Prostate gland (tissue), 2 donors: Measurements from ENCODE around the gene ITK. TPM values are rescaled to one million over a fixed set of nuclear protein-coding genes. Genes with fewer than 3 reads are reported as not detected.

Experiments
- DNase-seq: peaks from one replicate; pipeline ENCODE4 v3.0.0-alpha.2; 2019; ENCODE audit warnings: low spot score
- H3K27ac ChIP-seq, 2 donors: fragments of 200-600 bp; sonication (generic); 2 replicates each; pipeline ENCODE4 v1.5.1; 2017 to 2019
- H3K27me3 ChIP-seq: fragments of 200-600 bp; sonication (generic); replicated peaks from 2 replicates; pipeline ENCODE4 v1.5.1; 2019; ENCODE audit not compliant: insufficient read depth
- H3K36me3 ChIP-seq, 2 donors: fragments of 200-600 bp; sonication (generic); 1 replicate in 1 of 2; 2 replicates in 1 of 2; pipeline versions ENCODE4 v1.5.1 to v1.8.1; 2017 to 2019
- H3K4me1 ChIP-seq: fragments of 200-600 bp; sonication (generic); replicated peaks from 2 replicates; pipeline ENCODE4 v1.5.1; 2019
- H3K4me3 ChIP-seq, 2 donors: fragments of 200-600 bp; sonication (generic); 2 replicates each; pipeline ENCODE4 v1.5.1; 2017 to 2019
- H3K9me3 ChIP-seq: fragments of 200-600 bp; sonication (generic); 2 replicates; pipeline ENCODE4 v1.5.1; 2017
- POLR2A ChIP-seq: fragments of 450-650 bp; IDR thresholded peaks from one replicate; pipeline ENCODE4 v1.6.1; 2016; ENCODE audit warnings: antibody characterized with exemption, mild to moderate bottlenecking
- POLR2AphosphoS5 ChIP-seq: sonication (generic); formaldehyde crosslinking; IDR thresholded peaks from one replicate; pipeline ENCODE4 v1.6.1; 2017; ENCODE audit warnings: antibody characterized with exemption
- WGBS: methylation state at CpG from one replicate; pipeline ENCODE4 v1.1.5; 2018; 5-methylcytosine and 5-hydroxymethylcytosine counted together
- intact Hi-C: fragments of 100-400 bp; cut with DNase I; formaldehyde crosslinking; loops from one replicate; pipeline ENCODE4 v1.14.2; 2022
- total RNA-seq, 2 donors: library from RNA; depleted of rRNA; stranded (reverse); fragments of >200 nt; gene quantifications; one replicate each; pipeline ENCODE4 v1.1.0, GENCODE V29; 2016
- TF ChIP-seq, protein P1 (sequence below), 4 experiments: fragments of 200-600 bp in 2 of 4; fragments of 450-650 bp in 2 of 4; sonication (generic) in 2 of 4; IDR thresholded peaks; 1 replicate in 3 of 4; 2 replicates in 1 of 4; pipeline ENCODE4 v1.5.1; 2016 to 2019; ENCODE audit warnings: antibody characterized with exemption in 4 of 4, mild to moderate bottlenecking in 2 of 4, moderate library complexity in 2 of 4

ITK gene
- total RNA-seq, 2 donors from 2014 or later: 2.2 to 5.6 TPM

DNA sequence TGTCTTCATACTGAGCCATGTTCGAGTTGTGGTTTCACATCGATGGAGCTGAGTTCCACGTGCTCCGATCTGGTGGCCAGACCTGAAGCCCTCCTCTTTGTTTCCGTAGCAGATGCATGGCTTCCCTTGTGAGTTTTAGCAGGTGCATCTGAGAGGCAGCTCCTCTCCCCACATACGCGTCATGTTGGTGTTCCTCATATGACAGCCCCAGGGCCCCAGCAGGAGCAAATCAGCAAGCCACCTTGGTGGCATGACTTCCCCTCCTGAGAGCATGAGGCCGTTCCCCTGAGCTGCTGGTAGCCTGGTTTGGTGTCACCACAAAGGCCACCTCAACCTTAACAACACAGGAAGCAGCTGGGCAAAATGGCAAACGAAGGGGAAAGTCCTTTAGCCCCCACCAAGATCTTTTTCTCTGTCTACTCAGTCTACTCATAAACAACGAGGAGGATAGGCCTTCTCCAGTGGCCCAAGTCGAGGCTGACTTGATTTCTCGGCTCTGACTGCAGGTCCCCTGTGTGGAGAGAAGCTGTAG, 91.2 kb downstream of the ITK start:
- Histone ChIP-seq H3K4me3 (no peak overlapping the region), H3K36me3 (no peaks in the 10 kb centered on the region), H3K9me3 (no peaks in the 10 kb centered on the region), H3K27me3 (no peaks in the 10 kb centered on the region), H3K4me1 (no peaks in the 10 kb centered on the region), H3K27ac (no peak overlapping the region)
- 94% methylated on average over 12 of the region's 12 CpGs for WGBS
- intact Hi-C loops: no loop called here
- TF ChIP-seq, protein P1, sequence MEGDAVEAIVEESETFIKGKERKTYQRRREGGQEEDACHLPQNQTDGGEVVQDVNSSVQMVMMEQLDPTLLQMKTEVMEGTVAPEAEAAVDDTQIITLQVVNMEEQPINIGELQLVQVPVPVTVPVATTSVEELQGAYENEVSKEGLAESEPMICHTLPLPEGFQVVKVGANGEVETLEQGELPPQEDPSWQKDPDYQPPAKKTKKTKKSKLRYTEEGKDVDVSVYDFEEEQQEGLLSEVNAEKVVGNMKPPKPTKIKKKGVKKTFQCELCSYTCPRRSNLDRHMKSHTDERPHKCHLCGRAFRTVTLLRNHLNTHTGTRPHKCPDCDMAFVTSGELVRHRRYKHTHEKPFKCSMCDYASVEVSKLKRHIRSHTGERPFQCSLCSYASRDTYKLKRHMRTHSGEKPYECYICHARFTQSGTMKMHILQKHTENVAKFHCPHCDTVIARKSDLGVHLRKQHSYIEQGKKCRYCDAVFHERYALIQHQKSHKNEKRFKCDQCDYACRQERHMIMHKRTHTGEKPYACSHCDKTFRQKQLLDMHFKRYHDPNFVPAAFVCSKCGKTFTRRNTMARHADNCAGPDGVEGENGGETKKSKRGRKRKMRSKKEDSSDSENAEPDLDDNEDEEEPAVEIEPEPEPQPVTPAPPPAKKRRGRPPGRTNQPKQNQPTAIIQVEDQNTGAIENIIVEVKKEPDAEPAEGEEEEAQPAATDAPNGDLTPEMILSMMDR (IDR thresholded peaks at IDR 0.05): no peak
- TF ChIP-seq POLR2AphosphoS5 (no peak), POLR2A (no peak)
- DNase-seq: no peak

DNA sequence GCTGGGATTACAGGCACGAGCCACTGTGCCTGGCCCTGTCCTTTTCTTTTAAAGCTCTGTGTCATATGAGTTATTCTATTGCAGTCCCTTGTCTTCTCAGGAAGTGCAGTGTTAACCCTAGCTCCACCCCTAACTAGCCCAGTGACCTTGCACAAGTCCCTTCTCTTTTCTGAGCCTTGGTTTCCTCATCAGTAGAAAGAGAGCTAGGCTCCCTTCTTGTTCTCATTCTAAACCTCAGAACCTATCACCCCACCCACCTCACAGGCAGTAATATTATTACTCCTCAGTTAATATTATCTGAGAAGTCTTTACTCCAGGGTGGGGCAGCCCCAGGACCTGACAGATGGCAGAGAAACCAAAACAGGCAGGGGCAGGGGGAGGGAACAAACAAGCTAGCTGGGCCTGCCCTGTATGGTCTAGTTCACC, 92.5 kb downstream of the ITK start:
- Histone ChIP-seq H3K4me3 (no peak overlapping the region), H3K36me3 (no peaks in the 10 kb centered on the region), H3K27ac (no peak overlapping the region), H3K27me3 (no peaks in the 10 kb centered on the region), H3K4me1 (no peaks in the 10 kb centered on the region), H3K9me3 (no peaks in the 10 kb centered on the region)
- no peak for DNase-seq
- WGBS: 64% methylated on average over 1 of the region's 1 CpG
- intact Hi-C loops: no loop called here
- TF ChIP-seq, protein P1 (IDR thresholded peaks at IDR 0.05): no peak
- TF ChIP-seq POLR2A (no peak), POLR2AphosphoS5 (no peak)

DNA sequence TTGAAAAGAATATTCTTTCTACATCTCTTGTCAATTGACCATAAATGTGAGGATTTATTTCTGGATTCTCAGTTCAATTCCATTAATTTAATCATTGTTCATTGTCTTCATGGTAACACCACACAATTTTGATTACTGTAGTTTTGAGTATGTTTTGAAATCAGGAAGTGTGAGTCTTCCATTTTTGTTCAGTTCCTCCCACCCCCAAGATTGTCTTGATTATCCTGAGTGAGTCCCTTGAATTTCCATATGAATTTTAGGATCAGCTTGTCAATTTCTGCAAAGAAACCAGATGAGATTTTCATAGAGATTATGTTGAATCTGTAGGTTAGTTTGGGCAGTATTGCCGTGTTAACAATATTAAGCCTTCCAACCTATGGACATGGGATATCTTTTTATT, 94.8 kb downstream of the ITK start:
- intact Hi-C loops: no loop called here
- Histone ChIP-seq H3K4me3 (no peak overlapping the region), H3K9me3 (no peaks in the 10 kb centered on the region), H3K27ac (no peak overlapping the region), H3K4me1 (no peaks in the 10 kb centered on the region), H3K27me3 (no peaks in the 10 kb centered on the region), H3K36me3 (no peaks in the 10 kb centered on the region)
- WGBS: 90% methylated on average over 1 of the region's 1 CpG
- no peak for TF ChIP-seq POLR2A
- no peak for TF ChIP-seq POLR2AphosphoS5
- TF ChIP-seq, protein P1 (IDR thresholded peaks at IDR 0.05): no peak
- no peak for DNase-seq

DNA sequence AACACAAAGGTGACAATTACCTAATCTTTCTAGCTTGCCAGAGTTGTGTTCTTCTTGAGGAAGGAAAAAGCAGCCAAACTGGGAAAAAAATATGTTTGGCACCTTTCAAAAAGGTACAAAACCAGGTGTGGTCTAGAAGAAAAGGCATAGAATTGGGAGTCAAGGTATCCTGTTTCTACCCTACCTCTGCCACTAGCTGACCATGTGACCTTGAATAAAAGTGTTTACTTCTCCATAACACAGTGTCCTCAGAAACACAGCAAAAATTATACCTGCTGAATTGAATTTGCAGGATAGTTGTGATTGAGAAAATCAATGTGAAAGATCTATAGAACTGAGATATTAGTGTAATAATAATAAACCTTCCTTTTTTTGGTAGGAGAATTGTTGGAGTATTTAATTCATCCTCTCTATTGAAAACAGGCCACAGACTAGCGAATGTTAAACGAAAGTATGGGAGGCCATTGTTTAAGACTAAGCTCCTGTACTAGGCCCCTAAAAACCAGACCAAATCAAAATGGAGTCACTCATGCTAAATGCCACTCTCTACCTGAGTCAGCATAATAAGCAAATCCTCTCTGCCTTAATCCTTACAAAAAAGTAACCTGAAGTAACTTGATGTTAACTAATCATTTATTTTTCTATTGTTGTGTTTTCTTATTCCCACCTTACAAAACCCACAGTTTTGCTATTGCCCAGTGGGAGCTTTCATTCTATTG, 97.8 kb downstream of the ITK start:
- H3K4me1 ChIP-seq: no peaks in the 10 kb centered on the region
- H3K27ac ChIP-seq: no peak overlapping the region
- 98% methylated on average over 2 of the region's 2 CpGs for WGBS
- no peak for DNase-seq
- no peaks in the 10 kb centered on the region for H3K9me3 ChIP-seq
- no peaks in the 10 kb centered on the region for H3K36me3 ChIP-seq
- no peak overlapping the region for H3K4me3 ChIP-seq
- intact Hi-C loops: no loop called here
- H3K27me3 ChIP-seq: no peaks in the 10 kb centered on the region
- TF ChIP-seq, protein P1 (IDR thresholded peaks at IDR 0.05): no peak
- TF ChIP-seq POLR2AphosphoS5 (no peak), POLR2A (no peak)
